ENCODE results near the gene LRRFIP1. TPM values are rescaled to one million over a fixed set of nuclear protein-coding genes. Genes with fewer than 3 reads are reported as not detected.
A peak's percentile ranks its signal among the peaks of the same experiment; 100 is the strongest.
"Not testable (repeated sequence)": the region's sequence is repeated elsewhere in the genome, so short reads cannot be mapped to it uniquely, and the experiment has no call there.

The LRRFIP1 gene
- total RNA-seq, 1 donor from 2014 or later = 133 TPM

DNA sequence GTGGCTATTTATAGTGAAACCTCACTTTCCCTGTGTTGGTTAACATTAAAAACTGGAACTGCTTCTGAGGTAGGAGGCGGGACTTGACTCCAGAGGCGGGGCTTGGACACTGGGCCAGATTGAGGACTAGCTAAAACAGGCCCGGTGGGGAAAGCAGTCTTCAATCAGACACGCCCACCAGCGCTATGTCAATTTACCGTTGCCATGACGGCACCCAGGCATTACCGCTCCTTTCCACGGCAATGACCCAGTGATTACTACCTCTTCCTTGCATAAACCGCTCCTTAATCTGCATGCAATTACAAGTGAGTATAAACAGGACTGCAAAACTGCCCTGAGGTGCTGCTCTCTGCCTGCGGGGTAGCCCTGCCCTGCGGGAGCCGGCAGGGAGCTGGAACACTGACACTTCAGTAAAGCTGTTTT lies 35.3 kb downstream of the LRRFIP1 start:
- no peaks in the 10 kb centered on the region for H3K27me3 ChIP-seq
- peak overlapping the region; percentile 60 to 74 for H3K27ac ChIP-seq
- peaks cover 13 to 22% of the 10 kb centered on the region in 2 donors for H3K4me1 ChIP-seq
- intact Hi-C loops (cut with DNase I) = loop anchor here (2.0 to 5.0 kb wide), 2 partner anchors 30 to 40 kb away; no protein-coding TSS in a partner anchor
- DNase-seq (ENCODE audit: low spot score in 2 of 2) = peak; percentile 82 to 97
- no peaks in the 10 kb centered on the region for H3K36me3 ChIP-seq
- TF ChIP-seq, protein P1, sequence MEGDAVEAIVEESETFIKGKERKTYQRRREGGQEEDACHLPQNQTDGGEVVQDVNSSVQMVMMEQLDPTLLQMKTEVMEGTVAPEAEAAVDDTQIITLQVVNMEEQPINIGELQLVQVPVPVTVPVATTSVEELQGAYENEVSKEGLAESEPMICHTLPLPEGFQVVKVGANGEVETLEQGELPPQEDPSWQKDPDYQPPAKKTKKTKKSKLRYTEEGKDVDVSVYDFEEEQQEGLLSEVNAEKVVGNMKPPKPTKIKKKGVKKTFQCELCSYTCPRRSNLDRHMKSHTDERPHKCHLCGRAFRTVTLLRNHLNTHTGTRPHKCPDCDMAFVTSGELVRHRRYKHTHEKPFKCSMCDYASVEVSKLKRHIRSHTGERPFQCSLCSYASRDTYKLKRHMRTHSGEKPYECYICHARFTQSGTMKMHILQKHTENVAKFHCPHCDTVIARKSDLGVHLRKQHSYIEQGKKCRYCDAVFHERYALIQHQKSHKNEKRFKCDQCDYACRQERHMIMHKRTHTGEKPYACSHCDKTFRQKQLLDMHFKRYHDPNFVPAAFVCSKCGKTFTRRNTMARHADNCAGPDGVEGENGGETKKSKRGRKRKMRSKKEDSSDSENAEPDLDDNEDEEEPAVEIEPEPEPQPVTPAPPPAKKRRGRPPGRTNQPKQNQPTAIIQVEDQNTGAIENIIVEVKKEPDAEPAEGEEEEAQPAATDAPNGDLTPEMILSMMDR (IDR thresholded peaks at IDR 0.05) = no peak
- H3K9me3 ChIP-seq = no peaks in the 10 kb centered on the region
- no peak overlapping the region for H3K4me3 ChIP-seq

DNA sequence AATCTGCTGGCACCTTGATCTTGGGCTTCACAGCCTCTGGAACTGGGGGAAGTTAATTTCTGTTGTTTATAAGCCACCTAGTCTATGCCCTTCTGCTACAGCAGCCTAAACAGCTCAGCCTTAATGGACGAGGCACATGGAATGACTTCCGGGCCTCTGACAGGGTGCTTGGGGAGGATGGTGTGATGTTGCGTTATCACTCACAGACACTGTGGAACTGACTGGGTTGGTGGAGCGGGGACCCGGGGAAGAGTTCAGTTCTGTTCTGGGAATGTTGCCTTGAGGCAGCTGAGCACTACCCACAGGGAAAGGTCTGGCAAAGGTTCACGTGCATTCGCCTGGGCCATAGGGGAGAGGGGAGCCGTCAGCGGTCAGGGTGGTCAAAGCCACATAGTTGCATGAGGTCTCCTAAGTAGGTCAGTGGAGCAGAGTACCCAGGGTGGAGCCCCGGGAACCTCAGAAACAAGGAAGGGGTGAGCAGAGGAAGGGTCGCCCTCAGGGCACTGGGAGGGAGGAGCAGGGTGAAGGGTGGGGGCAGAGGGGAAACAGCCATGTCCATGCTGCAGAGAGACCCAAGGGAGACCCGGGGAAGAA lies 36.2 kb downstream of the LRRFIP1 start:
- H3K27me3 ChIP-seq = no peaks in the 10 kb centered on the region
- no peaks in the 10 kb centered on the region for H3K36me3 ChIP-seq
- DNase-seq (ENCODE audit: low spot score in 2 of 2) = no peak
- H3K9me3 ChIP-seq = no peaks in the 10 kb centered on the region
- H3K27ac ChIP-seq = peak overlapping the region; percentile 60 to 74
- intact Hi-C loops (cut with DNase I) = loop anchor here (2.0 to 5.0 kb wide), 3 partner anchors 31 to 61 kb away; no protein-coding TSS in a partner anchor
- TF ChIP-seq, protein P1 (IDR thresholded peaks at IDR 0.05) = no peak
- H3K4me3 ChIP-seq = no peak overlapping the region
- peaks cover 13 to 22% of the 10 kb centered on the region in 2 donors for H3K4me1 ChIP-seq

DNA sequence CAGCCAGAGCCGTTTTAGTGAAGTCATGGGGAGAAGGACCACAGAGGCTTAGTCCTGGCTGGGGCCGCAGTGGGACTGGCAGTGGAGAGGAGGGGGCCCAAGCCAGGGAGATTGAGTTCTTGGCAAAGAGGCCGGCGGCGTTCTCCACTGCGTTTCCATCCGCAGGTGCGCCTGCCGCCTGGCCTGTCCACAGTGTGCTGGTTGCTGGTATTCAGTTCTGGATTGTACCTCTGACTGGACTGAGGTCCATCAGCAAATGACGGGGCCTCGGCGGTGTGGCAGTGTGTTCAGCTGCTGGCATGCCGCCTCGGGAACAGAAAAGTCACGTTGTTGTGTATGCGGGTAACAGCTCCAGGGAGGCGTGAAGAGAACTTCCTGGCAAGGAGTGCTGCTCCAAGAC lies 36.8 kb downstream of the LRRFIP1 start:
- H3K9me3 ChIP-seq = no peaks in the 10 kb centered on the region
- intact Hi-C loops (cut with DNase I) = loop anchor here (2.0 to 5.0 kb wide), 2 partner anchors 38 to 61 kb away; no protein-coding TSS in a partner anchor
- H3K27ac ChIP-seq = peak overlapping the region; percentile 34 to 74
- no peak for DNase-seq (ENCODE audit: low spot score in 2 of 2)
- no peaks in the 10 kb centered on the region for H3K27me3 ChIP-seq
- H3K4me1 ChIP-seq = peaks cover 13 to 22% of the 10 kb centered on the region in 2 donors
- no peak overlapping the region for H3K4me3 ChIP-seq
- TF ChIP-seq, protein P1 (IDR thresholded peaks at IDR 0.05) = no peak
- H3K36me3 ChIP-seq = no peaks in the 10 kb centered on the region

DNA sequence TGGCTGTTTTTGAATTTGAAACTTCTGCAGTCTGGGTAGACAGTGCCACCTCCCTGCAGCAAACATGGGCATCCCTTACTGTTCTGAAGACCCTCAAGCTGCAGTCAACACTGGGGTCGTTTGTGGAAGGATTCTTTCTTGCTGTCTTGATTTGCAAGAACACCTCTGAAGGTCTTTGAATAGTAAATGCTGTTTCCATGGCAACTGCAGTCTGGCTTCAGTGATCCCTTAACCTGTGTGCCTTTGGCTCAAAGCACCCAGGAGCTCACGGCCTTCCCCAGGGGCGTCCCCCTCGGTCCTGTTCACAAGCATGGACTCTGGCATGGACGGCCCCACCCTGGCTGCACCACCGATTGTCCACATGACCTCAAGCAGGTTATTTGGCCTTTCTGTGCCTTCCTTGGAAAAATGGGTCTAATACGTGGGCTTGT lies 38.3 kb downstream of the LRRFIP1 start:
- TF ChIP-seq, protein P1 (IDR thresholded peaks at IDR 0.05) = peak in 1 of 3 experiments; percentile 42
- DNase-seq (ENCODE audit: low spot score in 2 of 2) = no peak
- intact Hi-C loops (cut with DNase I) = loop anchor here (2.0 kb wide), 1 partner anchor 63 kb away; no protein-coding TSS in a partner anchor
- peaks cover 0 to 6% of the 10 kb centered on the region in 2 donors for H3K36me3 ChIP-seq
- peak overlapping the region in 1 of 2 donors; percentile 74 for H3K27ac ChIP-seq
- H3K4me3 ChIP-seq = no peak overlapping the region
- H3K27me3 ChIP-seq = no peaks in the 10 kb centered on the region
- H3K9me3 ChIP-seq = no peaks in the 10 kb centered on the region
- H3K4me1 ChIP-seq = peaks cover 13 to 29% of the 10 kb centered on the region in 2 donors

DNA sequence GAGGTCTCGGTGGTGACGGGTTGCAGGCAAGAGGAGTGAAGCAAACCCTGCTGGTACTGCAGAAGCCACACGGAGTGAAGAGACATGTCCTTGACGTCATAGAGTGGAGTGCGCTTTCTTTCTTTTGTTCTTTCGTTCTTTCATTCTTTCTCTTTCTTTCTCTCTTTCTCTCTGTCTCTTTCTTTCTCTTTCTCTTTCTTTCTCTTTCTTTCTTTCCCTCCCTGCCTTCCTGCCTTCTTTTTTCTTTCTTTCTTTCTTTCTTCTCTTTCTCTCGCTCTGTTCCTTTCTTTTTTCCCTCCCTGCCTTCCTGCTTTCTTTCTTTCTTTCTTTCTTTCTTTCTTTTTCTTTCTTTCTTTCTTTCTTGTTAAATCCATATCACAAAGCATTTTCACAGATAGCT lies 39.2 kb downstream of the LRRFIP1 start:
- Histone ChIP-seq H3K27ac (no peak overlapping the region), H3K4me1 (peaks cover 13 to 27% of the 10 kb centered on the region in 2 donors), H3K36me3 (peaks cover 0 to 7% of the 10 kb centered on the region in 2 donors), H3K27me3 (no peaks in the 10 kb centered on the region), H3K9me3 (no peaks in the 10 kb centered on the region), H3K4me3 (no peak overlapping the region)
- TF ChIP-seq, protein P1 (IDR thresholded peaks at IDR 0.05) = no peak
- DNase-seq (ENCODE audit: low spot score in 2 of 2) = no peak
- intact Hi-C loops (cut with DNase I) = no loop called here

DNA sequence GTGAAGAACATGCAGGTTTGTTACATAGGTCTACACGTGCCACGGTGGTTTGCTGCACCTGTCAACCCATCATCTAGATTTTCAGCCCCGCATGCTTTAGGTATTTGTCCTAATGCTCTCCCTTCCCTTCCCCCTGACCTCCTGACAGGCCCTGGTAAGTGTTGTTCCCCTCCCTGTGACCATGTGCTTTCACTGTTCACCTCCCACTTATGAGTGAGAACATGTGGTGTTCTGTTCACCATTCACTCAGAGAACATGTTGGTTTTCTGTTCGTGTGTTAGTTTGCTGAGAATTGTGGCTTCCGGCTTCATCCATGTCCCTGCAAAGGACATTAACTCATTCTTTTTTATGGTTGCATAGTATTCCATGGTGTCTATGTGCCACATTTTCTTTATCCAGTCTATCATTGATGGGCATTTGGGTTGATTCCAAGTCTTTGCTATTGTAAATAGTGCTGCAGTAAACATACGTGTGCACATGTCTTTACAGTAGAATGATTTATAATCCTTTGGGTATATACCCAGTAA lies 39.7 kb downstream of the LRRFIP1 start:
- H3K27ac ChIP-seq; DNase-seq (ENCODE audit: low spot score in 2 of 2); H3K9me3 ChIP-seq; intact Hi-C loops (cut with DNase I); H3K27me3 ChIP-seq; H3K4me3 ChIP-seq; H3K36me3 ChIP-seq: not testable (repeated sequence)
- peaks cover 10 to 24% of the 10 kb centered on the region in 2 donors for H3K4me1 ChIP-seq

Data from ascending aorta (tissue), 2 donors.